ENCODE data around the gene SNAP25. TPM values are rescaled to one million over a fixed set of nuclear protein-coding genes. Genes with fewer than 3 reads are reported as not detected.

SNAP25 gene
- total RNA-seq, 1 experiment from 2014 or later: 1.2 TPM

GRCh38 chr20:10216146-10216791 lies 2.4 kb upstream of the SNAP25 start:
- peak; percentile 28 for DNase-seq (ENCODE audit: low spot score)

GRCh38 chr20:10217721-10218410 lies 764 bp upstream of the SNAP25 start:
- DNase-seq (ENCODE audit: low spot score): peak; percentile 91

GRCh38 chr20:10219452-10219791 lies 792 bp downstream of the SNAP25 start:
- DNase-seq (ENCODE audit: low spot score): peak; percentile 44

- DNase-seq (ENCODE audit: low spot score): no peak
These were observed 1.5 kb downstream of the SNAP25 start for GRCh38 chr20:10219993-10220750.

- DNase-seq (ENCODE audit: low spot score): no peak
These were observed 2.4 kb downstream of the SNAP25 start for GRCh38 chr20:10221021-10221420.

GRCh38 chr20:10225439-10226060 lies 6.9 kb downstream of the SNAP25 start:
- DNase-seq (ENCODE audit: low spot score): peak; percentile 21

- no peak for DNase-seq (ENCODE audit: low spot score)
These were observed 9.7 kb downstream of the SNAP25 start for GRCh38 chr20:10228330-10228729.

GRCh38 chr20:10231290-10231689 lies 12.7 kb downstream of the SNAP25 start:
- DNase-seq (ENCODE audit: low spot score): no peak

- no peak for DNase-seq (ENCODE audit: low spot score)
These were observed 18.2 kb downstream of the SNAP25 start for GRCh38 chr20:10236540-10237533.

- peak; percentile 74 for DNase-seq (ENCODE audit: low spot score)
These were observed 21.3 kb downstream of the SNAP25 start for GRCh38 chr20:10239954-10240353.

GRCh38 chr20:10240655-10241054 lies 22.0 kb downstream of the SNAP25 start:
- DNase-seq (ENCODE audit: low spot score): no peak

GRCh38 chr20:10242166-10242565 lies 23.5 kb downstream of the SNAP25 start:
- no peak for DNase-seq (ENCODE audit: low spot score)

GRCh38 chr20:10247440-10247839 lies 28.8 kb downstream of the SNAP25 start:
- no peak for DNase-seq (ENCODE audit: low spot score)

GRCh38 chr20:10249048-10249770 lies 30.6 kb downstream of the SNAP25 start:
- no peak for DNase-seq (ENCODE audit: low spot score)

- no peak for DNase-seq (ENCODE audit: low spot score)
These were observed 31.2 kb downstream of the SNAP25 start for GRCh38 chr20:10249822-10250221.

GRCh38 chr20:10250902-10251301 lies 32.3 kb downstream of the SNAP25 start:
- DNase-seq (ENCODE audit: low spot score): no peak

GRCh38 chr20:10253780-10254179 lies 35.1 kb downstream of the SNAP25 start:
- no peak for DNase-seq (ENCODE audit: low spot score)

- no peak for DNase-seq (ENCODE audit: low spot score)
These were observed 37.2 kb downstream of the SNAP25 start for GRCh38 chr20:10255846-10256245.

GRCh38 chr20:10259166-10259565 lies 40.5 kb downstream of the SNAP25 start:
- DNase-seq (ENCODE audit: low spot score): no peak

- DNase-seq (ENCODE audit: low spot score): no peak
These were observed 41.7 kb downstream of the SNAP25 start for GRCh38 chr20:10260316-10260715.

GRCh38 chr20:10261702-10262101 lies 43.1 kb downstream of the SNAP25 start:
- no peak for DNase-seq (ENCODE audit: low spot score)
